GM20000 (cell line): ENCODE results near the gene TM9SF2.

Experiments
- DNase-seq: peaks from one replicate; pipeline ENCODE4 v3.0.0; 2012; ENCODE audit warnings: low spot score
- TF ChIP-seq, protein P1 (sequence below): IDR thresholded peaks from 2 replicates; pipeline ENCODE4 v1.5.1; 2012; ENCODE audit warnings: mild to moderate bottlenecking, control low read depth; ENCODE audit errors: extremely low read depth, missing control alignments

TM9SF2 gene

DNA sequence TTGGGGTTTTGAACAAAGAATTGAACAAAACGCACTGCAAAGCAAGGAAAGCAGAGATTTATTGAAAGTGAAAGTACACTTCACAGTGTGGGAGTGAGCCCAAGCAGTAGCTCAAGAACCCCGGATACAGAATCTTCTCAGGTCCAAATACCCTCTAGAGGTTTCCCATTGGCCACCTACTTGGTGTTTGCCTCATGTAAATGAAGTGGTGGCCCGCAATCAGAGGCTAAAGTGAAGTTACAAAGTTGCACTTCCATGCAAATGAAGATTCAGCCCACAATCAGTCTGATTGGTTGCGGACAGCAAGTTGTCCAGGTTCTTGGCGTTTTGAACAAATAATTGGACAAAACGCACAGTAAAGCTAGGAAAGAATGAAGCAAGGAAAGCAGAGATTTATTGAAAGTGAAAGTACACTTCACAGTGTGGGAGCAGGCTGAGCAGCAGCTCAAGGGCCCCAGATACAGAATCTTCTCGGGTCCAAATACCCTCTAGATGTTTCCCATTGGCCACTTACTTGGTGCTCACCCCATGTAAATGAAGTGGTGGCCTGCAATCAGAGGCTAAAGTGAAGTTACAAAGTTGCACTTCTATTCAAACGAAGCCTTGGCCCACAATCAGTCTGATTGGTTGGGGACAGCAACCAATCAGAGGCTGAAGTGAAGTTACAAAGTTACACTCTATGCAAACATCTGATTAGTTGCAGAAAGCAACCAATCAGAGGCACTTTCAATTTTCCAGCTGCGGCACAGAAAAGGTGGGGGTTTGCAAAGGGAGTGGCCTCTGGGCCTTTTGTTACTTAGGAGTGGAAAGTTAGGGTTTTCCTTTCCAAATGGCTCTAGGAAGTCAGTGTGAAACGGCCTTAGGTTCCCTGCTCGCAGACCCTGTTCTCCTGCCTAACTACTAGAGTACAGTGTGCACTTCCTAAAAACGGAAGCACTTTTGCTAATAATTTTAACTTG is 4.8 kb upstream of the TM9SF2 start:
- DNase-seq = no peak
- TF ChIP-seq, protein P1, sequence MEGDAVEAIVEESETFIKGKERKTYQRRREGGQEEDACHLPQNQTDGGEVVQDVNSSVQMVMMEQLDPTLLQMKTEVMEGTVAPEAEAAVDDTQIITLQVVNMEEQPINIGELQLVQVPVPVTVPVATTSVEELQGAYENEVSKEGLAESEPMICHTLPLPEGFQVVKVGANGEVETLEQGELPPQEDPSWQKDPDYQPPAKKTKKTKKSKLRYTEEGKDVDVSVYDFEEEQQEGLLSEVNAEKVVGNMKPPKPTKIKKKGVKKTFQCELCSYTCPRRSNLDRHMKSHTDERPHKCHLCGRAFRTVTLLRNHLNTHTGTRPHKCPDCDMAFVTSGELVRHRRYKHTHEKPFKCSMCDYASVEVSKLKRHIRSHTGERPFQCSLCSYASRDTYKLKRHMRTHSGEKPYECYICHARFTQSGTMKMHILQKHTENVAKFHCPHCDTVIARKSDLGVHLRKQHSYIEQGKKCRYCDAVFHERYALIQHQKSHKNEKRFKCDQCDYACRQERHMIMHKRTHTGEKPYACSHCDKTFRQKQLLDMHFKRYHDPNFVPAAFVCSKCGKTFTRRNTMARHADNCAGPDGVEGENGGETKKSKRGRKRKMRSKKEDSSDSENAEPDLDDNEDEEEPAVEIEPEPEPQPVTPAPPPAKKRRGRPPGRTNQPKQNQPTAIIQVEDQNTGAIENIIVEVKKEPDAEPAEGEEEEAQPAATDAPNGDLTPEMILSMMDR = no peak

DNA sequence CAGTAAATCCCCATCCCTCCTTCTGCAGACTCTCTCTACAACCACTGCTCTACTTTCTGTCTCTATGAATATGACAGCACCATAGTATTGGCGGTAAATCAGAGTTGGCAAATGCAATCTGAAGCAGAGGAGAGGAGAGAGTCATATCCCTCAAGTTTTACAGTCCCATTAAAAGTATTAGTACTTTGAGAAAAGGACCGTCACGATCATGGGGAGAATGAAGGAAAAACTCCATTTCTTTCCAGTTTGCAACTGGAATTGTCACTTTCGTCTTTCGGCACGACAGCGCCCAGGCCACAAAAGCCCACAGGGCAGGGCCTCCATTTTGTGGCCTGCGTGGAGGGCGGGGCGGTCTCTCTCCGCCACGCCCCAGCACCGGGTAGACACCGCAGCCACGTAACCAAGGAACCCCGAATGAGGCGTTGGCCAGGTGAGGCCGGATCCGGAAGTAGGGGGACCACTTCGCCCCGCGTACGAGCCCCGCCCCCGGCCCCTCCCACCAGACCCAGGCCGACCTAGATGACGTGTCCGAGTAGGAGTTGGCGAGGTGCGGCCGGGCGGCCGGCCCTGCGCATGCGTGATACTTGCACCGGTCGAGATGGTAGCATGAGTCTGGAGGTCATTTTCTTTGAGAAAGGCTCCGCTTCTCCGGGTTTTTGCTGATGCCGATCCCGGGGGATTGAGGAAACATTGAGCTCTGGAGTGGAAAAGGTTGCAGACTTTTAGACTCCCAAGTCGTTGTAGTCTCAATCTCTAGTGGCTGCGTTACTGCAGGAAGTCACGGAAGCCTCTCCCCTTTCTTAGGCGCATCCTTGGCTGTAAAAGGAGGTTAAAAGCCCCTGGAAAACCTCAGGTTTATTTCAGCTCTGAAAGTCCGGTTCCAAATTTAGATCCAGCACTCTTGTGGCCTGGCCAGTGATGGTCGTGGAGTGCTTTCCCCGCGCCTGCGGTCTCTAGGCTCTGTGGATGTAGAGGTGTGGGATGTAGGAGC is 2.8 kb upstream of the TM9SF2 start:
- peak; percentile 92 for DNase-seq
- TF ChIP-seq, protein P1 = no peak

GRCh38 chr13:99500839-99501183 is 461 bp upstream of the TM9SF2 start:
- no peak for DNase-seq
- TF ChIP-seq, protein P1 = no peak

GRCh38 chr13:99501848-99502301 is 603 bp downstream of the TM9SF2 start:
- DNase-seq = no peak

GRCh38 chr13:99505814-99506269 is 4.6 kb downstream of the TM9SF2 start:
- TF ChIP-seq, protein P1 = no peak
- no peak for DNase-seq

More at GRCh38 chr13:99501848-99502301, 603 bp downstream of the TM9SF2 start:
- TF ChIP-seq, protein P1 = no peak

DNA sequence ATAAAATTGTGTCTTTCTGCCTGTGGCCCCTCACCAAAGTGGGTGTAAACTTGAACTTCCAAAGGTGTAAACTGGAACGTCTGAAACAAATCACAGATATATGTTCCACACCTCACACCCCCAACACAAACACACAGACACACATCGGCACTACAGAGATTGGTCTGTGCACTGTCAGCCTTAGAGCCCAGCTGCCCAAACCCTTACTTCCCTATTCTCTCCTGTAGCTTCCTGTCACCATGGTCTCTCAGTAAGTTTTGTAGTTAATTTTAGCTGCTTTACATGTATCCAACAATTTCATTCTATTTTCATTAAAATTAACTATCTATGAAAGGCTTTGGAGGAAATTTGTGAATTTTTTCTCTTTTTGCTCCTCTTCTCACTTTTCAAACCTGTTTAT is 5.4 kb downstream of the TM9SF2 start:
- TF ChIP-seq, protein P1 = no peak
- peak; percentile 40 for DNase-seq
